GM12878 (cell line): ENCODE data around the gene IFITM5. TPM values are rescaled to one million over a fixed set of nuclear protein-coding genes. Genes with fewer than 3 reads are reported as not detected.

Source experiments
- ASH2L ChIP-seq: fragments of 300-600, 200-600 bp; sonication (generic); IDR thresholded peaks from 2 replicates; pipeline ENCODE4 v1.6.1; 2017; ENCODE audit warnings: low read depth, mild to moderate bottlenecking, borderline replicate concordance
- ATF2 ChIP-seq: IDR thresholded peaks from 2 replicates; pipeline ENCODE4 v1.6.1; 2012; ENCODE audit warnings: low read length, inconsistent platforms
- ATF7 ChIP-seq: fragments of 450-650 bp; IDR thresholded peaks from 2 replicates; pipeline ENCODE4 v1.6.1; 2016; ENCODE audit warnings: low read depth, mild to moderate bottlenecking
- BCLAF1 ChIP-seq: fragments of 450-650 bp; IDR thresholded peaks from 2 replicates; pipeline ENCODE4 v1.6.1; 2017; ENCODE audit warnings: antibody characterized with exemption, mild to moderate bottlenecking, moderate library complexity
- BMI1 ChIP-seq: fragments of 450-650 bp; IDR thresholded peaks from 2 replicates; pipeline ENCODE4 v1.6.1; 2016; ENCODE audit warnings: mild to moderate bottlenecking, moderate library complexity, borderline replicate concordance
- CBX3 ChIP-seq: fragments of 200-600 bp; sonication (generic); IDR thresholded peaks from 2 replicates; pipeline ENCODE4 v1.6.1; 2016; ENCODE audit warnings: low read depth, borderline replicate concordance
- EED ChIP-seq: sonication (generic); IDR thresholded peaks from 2 replicates; pipeline ENCODE4 v1.6.1; 2016; ENCODE audit warnings: antibody characterized with exemption, low read depth
- ESRRA ChIP-seq: IDR thresholded peaks from 2 replicates; pipeline ENCODE4 v1.6.1; 2012; ENCODE audit warnings: mild to moderate bottlenecking, low read length, improper control_type of control experiment
- FOS ChIP-seq: IDR thresholded peaks from 3 replicates; pipeline ENCODE4 v1.6.1; 2011; ENCODE audit warnings: borderline replicate concordance; ENCODE audit not compliant: insufficient read length; ENCODE audit errors: extremely low read depth
- KDM1A ChIP-seq: fragments of 200-600 bp; sonication (generic); IDR thresholded peaks from 2 replicates; pipeline ENCODE4 v1.6.1; 2016; ENCODE audit warnings: borderline replicate concordance
- LARP7 ChIP-seq: fragments of 450-650 bp; IDR thresholded peaks from 2 replicates; pipeline ENCODE4 v1.6.1; 2017; ENCODE audit warnings: mild to moderate bottlenecking
- MLLT1 ChIP-seq: fragments of 450-650 bp; IDR thresholded peaks from 2 replicates; pipeline ENCODE4 v1.6.1; 2016; ENCODE audit warnings: mild to moderate bottlenecking
- MYB ChIP-seq: fragments of 150-350 bp; IDR thresholded peaks from 2 replicates; pipeline ENCODE4 v1.6.1; 2014; ENCODE audit warnings: mild to moderate bottlenecking, low read depth, low read length, borderline replicate concordance
- NR2C1 ChIP-seq: fragments of 450-650 bp; IDR thresholded peaks from 2 replicates; pipeline ENCODE4 v1.6.1; 2017; ENCODE audit warnings: antibody characterized with exemption, mild to moderate bottlenecking, moderate library complexity
- PBX3 ChIP-seq: IDR thresholded peaks from 2 replicates; pipeline ENCODE4 v1.6.1; 2011; ENCODE audit warnings: mild to moderate bottlenecking, low read depth, low read length, moderate library complexity; ENCODE audit not compliant: insufficient replicate concordance
- RCOR1 ChIP-seq: conservative IDR thresholded peaks from 2 replicates; pipeline ENCODE4 v1.6.1; 2012; ENCODE audit warnings: low read depth, low read length, improper control_type of control experiment
- SREBF1 ChIP-seq: IDR thresholded peaks from 2 replicates; pipeline ENCODE4 v1.6.1; 2012; ENCODE audit warnings: mild to moderate bottlenecking, low read length
- SUZ12 ChIP-seq: fragments of 200-600 bp; sonication (generic); IDR thresholded peaks from one replicate; pipeline ENCODE4 v1.6.1; 2018; ENCODE audit warnings: antibody characterized with exemption, mild to moderate bottlenecking; ENCODE audit not compliant: unreplicated experiment
- TARDBP ChIP-seq: IDR thresholded peaks from 2 replicates; pipeline ENCODE4 v1.6.1; 2016; ENCODE audit warnings: borderline replicate concordance
- TCF7 ChIP-seq: IDR thresholded peaks from 2 replicates; pipeline ENCODE4 v1.6.1; 2014; ENCODE audit warnings: antibody characterized with exemption, borderline replicate concordance
- WRNIP1 ChIP-seq: IDR thresholded peaks from 2 replicates; pipeline ENCODE4 v1.6.1; 2011; ENCODE audit warnings: low read depth, low read length, improper control_type of control experiment, borderline replicate concordance
- polyA plus RNA-seq, 11 experiments: library from polyadenylated mRNA; depleted of rRNA in 4 of 11; unstranded in 6 of 11; stranded (reverse) in 5 of 11; fragments of >200 nt; fragmentation: Nextera tagmentation in 4 of 11; fragmentation: Illumina TruSeq in 1 of 11; extraction: Ambion mirVana in 4 of 11; extraction: Trizol in 1 of 11; gene quantifications; 1 replicate in 1 of 11; 2 replicates in 10 of 11; pipeline versions ENCODE4 v1.2.1 to v1.2.3, GENCODE V29; 2011 to 2016; ENCODE audit warnings: inconsistent platforms in 2 of 11, missing spikeins in 2 of 11, low read depth in 1 of 11
- total RNA-seq, 4 experiments: library from RNA; depleted of rRNA in 3 of 4; stranded (reverse); fragments of >200 nt in 3 of 4; fragmentation: Illumina TruSeq in 1 of 4; extraction: Trizol in 1 of 4; gene quantifications; 2 replicates each; pipeline versions ENCODE4 v1.2.1 to v1.2.3, GENCODE V29; 2013 to 2021

The IFITM5 gene
- total and polyA plus RNA-seq, 10 of the 15 experiments (the other 5 are each of a cell fraction or from before 2014, with no cell fraction given): not detected

- TF ChIP-seq LARP7: peak; percentile 35; the same call in 1 of the 2 replicates
- TF ChIP-seq MYB: no peak
- no peak for TF ChIP-seq SUZ12
- TF ChIP-seq ATF2: no peak
- TF ChIP-seq TARDBP: no peak
- TF ChIP-seq ASH2L: no peak
- TF ChIP-seq KDM1A: no peak
- no peak for TF ChIP-seq BMI1
- no peak for TF ChIP-seq FOS
- 0 out of 2 replicates have a peak, but pooled peaks have one; percentile 38 for TF ChIP-seq ATF7
- TF ChIP-seq NR2C1: no peak
- no peak for TF ChIP-seq TCF7
- no peak for TF ChIP-seq PBX3
- TF ChIP-seq SREBF1: no peak
- no peak for TF ChIP-seq EED
- TF ChIP-seq CBX3: no peak
- TF ChIP-seq RCOR1: 0 out of 2 replicates have a peak, but pooled peaks have one; percentile 68
- TF ChIP-seq MLLT1: peak; percentile 92
- no peak for TF ChIP-seq WRNIP1
- TF ChIP-seq ESRRA: no peak
- no peak for TF ChIP-seq BCLAF1
These were observed 14.6 kb upstream of the IFITM5 start, which contains the start of gene IFITM1 (continued) for GRCh38 chr11:313787-314553.
